ENCODE results near the gene PTH1R.

GRCh38 chr3:46865031-46865507 lies 12.5 kb upstream of the PTH1R start:
- TF ChIP-seq, protein P1, sequence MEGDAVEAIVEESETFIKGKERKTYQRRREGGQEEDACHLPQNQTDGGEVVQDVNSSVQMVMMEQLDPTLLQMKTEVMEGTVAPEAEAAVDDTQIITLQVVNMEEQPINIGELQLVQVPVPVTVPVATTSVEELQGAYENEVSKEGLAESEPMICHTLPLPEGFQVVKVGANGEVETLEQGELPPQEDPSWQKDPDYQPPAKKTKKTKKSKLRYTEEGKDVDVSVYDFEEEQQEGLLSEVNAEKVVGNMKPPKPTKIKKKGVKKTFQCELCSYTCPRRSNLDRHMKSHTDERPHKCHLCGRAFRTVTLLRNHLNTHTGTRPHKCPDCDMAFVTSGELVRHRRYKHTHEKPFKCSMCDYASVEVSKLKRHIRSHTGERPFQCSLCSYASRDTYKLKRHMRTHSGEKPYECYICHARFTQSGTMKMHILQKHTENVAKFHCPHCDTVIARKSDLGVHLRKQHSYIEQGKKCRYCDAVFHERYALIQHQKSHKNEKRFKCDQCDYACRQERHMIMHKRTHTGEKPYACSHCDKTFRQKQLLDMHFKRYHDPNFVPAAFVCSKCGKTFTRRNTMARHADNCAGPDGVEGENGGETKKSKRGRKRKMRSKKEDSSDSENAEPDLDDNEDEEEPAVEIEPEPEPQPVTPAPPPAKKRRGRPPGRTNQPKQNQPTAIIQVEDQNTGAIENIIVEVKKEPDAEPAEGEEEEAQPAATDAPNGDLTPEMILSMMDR (IDR thresholded peaks at IDR 0.05; ENCODE audit: low read depth, low read length), result no peak
- TF ChIP-seq EZH2phosphoT487 (IDR thresholded peaks at IDR 0.05; ENCODE audit: low read depth), result no peak

All from OCI-LY3 (cell line).